ENCODE measurements around the gene S1PR1.

The S1PR1 gene

DNA sequence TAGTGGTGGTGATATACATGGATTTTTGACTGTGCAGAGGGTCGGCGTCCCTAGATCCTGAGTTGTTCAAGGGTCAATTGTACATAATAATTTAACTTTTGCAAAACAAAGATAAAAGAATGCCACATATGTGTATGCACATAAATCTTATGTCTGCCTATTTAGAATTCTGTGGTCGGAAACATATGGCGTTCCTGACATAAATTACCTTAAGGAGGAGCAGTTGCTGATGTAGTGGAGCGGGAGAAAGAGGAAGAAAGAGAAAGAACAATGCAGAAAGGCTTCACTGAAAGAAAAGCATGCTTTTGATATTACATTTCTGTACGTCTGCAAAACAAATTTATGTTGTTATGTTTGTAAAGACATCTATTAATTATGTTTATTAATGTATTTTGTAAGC lies 40.0 kb downstream of the S1PR1 start:
- TF ChIP-seq, protein P1, sequence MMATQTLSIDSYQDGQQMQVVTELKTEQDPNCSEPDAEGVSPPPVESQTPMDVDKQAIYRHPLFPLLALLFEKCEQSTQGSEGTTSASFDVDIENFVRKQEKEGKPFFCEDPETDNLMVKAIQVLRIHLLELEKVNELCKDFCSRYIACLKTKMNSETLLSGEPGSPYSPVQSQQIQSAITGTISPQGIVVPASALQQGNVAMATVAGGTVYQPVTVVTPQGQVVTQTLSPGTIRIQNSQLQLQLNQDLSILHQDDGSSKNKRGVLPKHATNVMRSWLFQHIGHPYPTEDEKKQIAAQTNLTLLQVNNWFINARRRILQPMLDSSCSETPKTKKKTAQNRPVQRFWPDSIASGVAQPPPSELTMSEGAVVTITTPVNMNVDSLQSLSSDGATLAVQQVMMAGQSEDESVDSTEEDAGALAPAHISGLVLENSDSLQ (IDR thresholded peaks at IDR 0.05): no peak; the same call in 1 of the 2 replicates
- no peak for TF ChIP-seq ELF4 (IDR thresholded peaks at IDR 0.05)
- TF ChIP-seq FOXA1 (IDR thresholded peaks at IDR 0.05): no peak
- no peak for TF ChIP-seq TARDBP (IDR thresholded peaks at IDR 0.05)
- no peak for TF ChIP-seq SUZ12 (IDR thresholded peaks at IDR 0.05)
- TF ChIP-seq FOXM1 (IDR thresholded peaks at IDR 0.05; ENCODE audit: borderline replicate concordance): no peak

DNA sequence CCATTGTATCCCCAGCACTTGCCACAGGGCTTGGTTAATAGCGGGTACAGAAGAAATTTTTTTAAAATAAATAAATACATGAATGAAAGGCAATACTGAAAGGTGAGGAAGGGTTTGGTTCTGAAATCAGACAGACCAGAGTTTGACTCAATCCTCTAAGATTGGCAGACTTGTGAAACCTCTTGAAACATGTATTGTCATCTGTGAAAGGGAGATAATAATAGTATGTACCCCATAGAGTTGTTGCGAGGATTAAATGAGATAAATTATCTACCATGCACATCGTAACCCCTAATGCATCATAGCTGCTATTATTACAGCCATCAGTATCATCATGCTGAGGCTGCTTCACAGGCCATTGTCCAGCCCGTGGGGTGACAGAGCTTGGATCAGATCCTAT lies 41.4 kb downstream of the S1PR1 start:
- ChIA-PET CTCF (no interaction called here), POLR2A (interaction anchor here (0.6 kb wide), 1 partner anchor 383 kb away, joined by 3 read pairs; the partner anchor contains the start of gene SLC30A7)
- no peak for TF ChIP-seq SUZ12 (IDR thresholded peaks at IDR 0.05)
- DNase-seq (ENCODE audit: extremely low spot score): no peak

More for the DNA sequence above, 40.0 kb downstream of the S1PR1 start:
- ChIA-PET CTCF (no interaction called here), POLR2A (no interaction called here)
- DNase-seq (ENCODE audit: extremely low spot score): no peak

DNA sequence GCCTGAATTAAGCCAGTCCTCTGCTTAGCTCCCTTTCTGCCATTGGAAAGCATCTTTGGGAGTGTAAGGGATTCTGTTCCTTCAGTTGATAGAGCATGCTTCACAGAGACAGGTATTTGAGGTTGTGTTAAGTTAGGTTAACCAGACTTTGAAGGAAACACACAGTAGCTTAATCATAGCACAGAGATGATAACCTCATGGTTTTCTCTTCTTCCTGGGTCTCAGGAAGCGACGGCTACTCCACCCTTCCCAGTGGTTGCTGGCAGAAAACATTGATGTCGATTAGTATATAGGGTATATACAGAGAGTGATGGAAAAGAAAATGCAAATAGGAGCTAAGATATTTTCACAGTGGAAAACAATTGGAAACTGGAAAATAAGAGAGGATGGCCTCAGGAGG lies 42.0 kb downstream of the S1PR1 start:
- POLR2A ChIA-PET: interaction anchor here (0.6 kb wide), 1 partner anchor 383 kb away, joined by 3 read pairs; the partner anchor contains the start of gene SLC30A7
- DNase-seq (ENCODE audit: extremely low spot score): no peak
- TF ChIP-seq SP1 (IDR thresholded peaks at IDR 0.05): no peak
- TF ChIP-seq SUZ12 (IDR thresholded peaks at IDR 0.05): no peak
- no peak for TF ChIP-seq FOXA1 (IDR thresholded peaks at IDR 0.05)
- no peak for TF ChIP-seq ZNF384 (IDR thresholded peaks at IDR 0.05)
- no peak for TF ChIP-seq ELF4 (IDR thresholded peaks at IDR 0.05)
- no peak for TF ChIP-seq L3MBTL2 (conservative IDR thresholded peaks at IDR 0.05)
- TF ChIP-seq CTBP1 (IDR thresholded peaks at IDR 0.05; ENCODE audit: borderline replicate concordance): no peak
- TF ChIP-seq NFRKB (IDR thresholded peaks at IDR 0.05): no peak
- no peak for TF ChIP-seq BHLHE40 (IDR thresholded peaks at IDR 0.05; ENCODE audit: borderline replicate concordance)
- TF ChIP-seq, protein P1 (IDR thresholded peaks at IDR 0.05): no peak
- TF ChIP-seq LEF1 (IDR thresholded peaks at IDR 0.05; ENCODE audit: borderline replicate concordance): no peak
- CTCF ChIA-PET: interaction anchor here (1.3 kb wide), 1 partner anchor 10 kb away, joined by 6 read pairs; no protein-coding TSS in a partner anchor

DNA sequence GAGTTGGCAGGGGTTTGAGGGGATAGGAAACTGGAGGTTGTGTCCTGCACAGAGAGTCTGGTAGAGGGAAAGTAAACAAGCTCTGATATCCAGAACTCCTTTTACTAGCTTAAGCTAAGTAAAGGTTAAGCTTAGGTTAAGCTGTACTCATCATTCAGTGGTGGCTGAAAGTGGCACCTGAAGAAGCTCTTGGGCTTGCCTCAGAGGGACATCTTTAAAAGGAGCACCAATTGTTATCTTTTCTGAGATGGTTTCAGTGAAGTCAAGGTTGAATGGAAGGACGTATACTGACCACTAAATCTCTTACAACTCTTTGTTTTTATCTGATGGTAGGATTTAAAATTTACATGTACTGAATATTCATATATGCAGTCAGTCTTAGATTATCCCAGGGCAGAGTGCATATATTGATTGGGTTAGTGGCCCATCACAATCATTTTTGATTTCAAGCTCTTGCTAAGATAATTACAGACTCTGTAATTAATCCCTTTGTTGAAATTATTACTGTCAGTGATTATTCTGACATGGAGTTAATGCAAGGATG lies 43.3 kb downstream of the S1PR1 start:
- POLR2A ChIA-PET: interaction anchor here (1.3 kb wide), 1 partner anchor 43 kb away, joined by 3 read pairs; the partner anchor contains the start of gene S1PR1
- CTCF ChIA-PET: interaction anchor here (0.7 to 1.3 kb wide), 3 partner anchors 8 to 42 kb away, joined by 3 to 4 read pairs (median 3); no protein-coding TSS in a partner anchor
- no peak for DNase-seq (ENCODE audit: extremely low spot score)
- TF ChIP-seq FOXK2 (IDR thresholded peaks at IDR 0.05) (no peak), SUZ12 (IDR thresholded peaks at IDR 0.05) (no peak), LEF1 (IDR thresholded peaks at IDR 0.05; ENCODE audit: borderline replicate concordance) (no peak), FOXA1 (IDR thresholded peaks at IDR 0.05) (no peak), BHLHE40 (IDR thresholded peaks at IDR 0.05; ENCODE audit: borderline replicate concordance) (no peak), FOXM1 (IDR thresholded peaks at IDR 0.05; ENCODE audit: borderline replicate concordance) (no peak), TARDBP (IDR thresholded peaks at IDR 0.05) (no peak)

DNA sequence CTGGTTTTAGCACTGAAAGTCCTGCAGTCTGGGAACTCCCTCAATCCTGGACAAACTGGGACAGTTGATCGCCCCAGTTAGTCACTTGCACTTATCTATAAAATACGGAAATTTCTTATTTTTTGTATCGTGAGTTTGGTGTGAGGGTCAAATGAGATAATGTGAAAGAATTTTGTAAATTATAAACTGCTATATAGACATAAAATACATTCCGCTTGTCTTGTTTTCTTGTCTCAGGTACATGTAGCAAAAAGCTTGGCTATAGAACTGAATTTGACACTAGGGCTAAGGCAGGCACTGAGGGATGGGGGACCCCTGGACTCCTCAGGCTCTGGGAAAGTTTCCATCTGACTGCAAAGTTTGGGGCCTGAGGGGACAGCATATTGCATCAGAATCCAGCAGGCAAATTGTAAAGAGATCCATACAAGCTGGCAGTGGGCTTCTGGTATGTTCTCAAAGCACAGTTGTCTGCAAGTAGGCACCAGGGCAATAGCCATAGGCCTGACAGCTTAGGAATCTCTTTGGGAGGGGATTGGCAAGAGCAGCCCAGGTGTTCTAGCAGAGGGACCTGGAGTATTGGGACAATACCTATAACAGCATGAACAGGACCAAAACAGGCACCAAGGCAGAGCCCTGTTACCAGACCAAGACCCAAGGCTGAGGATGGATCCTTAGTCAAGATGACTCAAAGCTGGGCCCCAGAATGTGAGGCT lies 44.3 kb downstream of the S1PR1 start:
- ChIA-PET POLR2A (interaction anchor here (1.3 kb wide), 1 partner anchor 44 kb away, joined by 3 read pairs; the partner anchor contains the start of gene S1PR1), CTCF (interaction anchor here (0.6 to 1.5 kb wide), 5 partner anchors 7 to 43 kb away, joined by 3 to 4 read pairs (median 3); no protein-coding TSS in a partner anchor)
- no peak for DNase-seq (ENCODE audit: extremely low spot score)
- TF ChIP-seq L3MBTL2 (conservative IDR thresholded peaks at IDR 0.05) (no peak), FOXA1 (IDR thresholded peaks at IDR 0.05) (no peak), FOXM1 (IDR thresholded peaks at IDR 0.05; ENCODE audit: borderline replicate concordance) (no peak), FOXK2 (IDR thresholded peaks at IDR 0.05) (no peak), TARDBP (IDR thresholded peaks at IDR 0.05) (no peak), CTBP1 (IDR thresholded peaks at IDR 0.05; ENCODE audit: borderline replicate concordance) (no peak)

DNA sequence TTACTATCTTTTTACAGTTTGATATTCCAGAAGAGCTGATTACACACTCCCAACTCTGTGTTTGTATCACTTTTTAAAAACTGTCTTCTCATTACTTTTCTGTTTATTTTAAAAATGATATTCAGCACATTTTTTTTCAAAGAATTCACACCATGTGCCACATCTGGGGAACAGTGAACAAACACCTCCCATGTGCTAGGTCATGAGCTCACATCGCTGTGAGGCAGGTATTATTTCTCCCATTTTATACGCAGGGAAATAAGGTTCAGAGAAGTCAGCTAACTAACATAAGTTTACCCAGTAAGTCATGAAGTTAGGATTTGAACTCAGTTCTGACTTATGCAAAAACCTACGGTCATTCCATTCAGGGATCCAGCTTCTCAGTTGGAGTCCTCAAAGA lies 44.9 kb downstream of the S1PR1 start:
- CTCF ChIA-PET: interaction anchor here (0.6 to 1.5 kb wide), 4 partner anchors 10 to 43 kb away, joined by 3 to 4 read pairs (median 3); no protein-coding TSS in a partner anchor
- POLR2A ChIA-PET: interaction anchor here (1.0 kb wide), 1 partner anchor 29 kb away, joined by 3 read pairs; no protein-coding TSS in a partner anchor
- no peak for TF ChIP-seq BHLHE40 (IDR thresholded peaks at IDR 0.05; ENCODE audit: borderline replicate concordance)
- no peak for TF ChIP-seq CTBP1 (IDR thresholded peaks at IDR 0.05; ENCODE audit: borderline replicate concordance)
- TF ChIP-seq FOXA1 (IDR thresholded peaks at IDR 0.05): no peak
- no peak; the same call in 1 of the 2 replicates for TF ChIP-seq L3MBTL2 (conservative IDR thresholded peaks at IDR 0.05)
- no peak for TF ChIP-seq FOXK2 (IDR thresholded peaks at IDR 0.05)
- TF ChIP-seq HDGF (IDR thresholded peaks at IDR 0.05; ENCODE audit: borderline replicate concordance): no peak
- no peak for TF ChIP-seq NFRKB (IDR thresholded peaks at IDR 0.05)
- TF ChIP-seq, protein P1 (IDR thresholded peaks at IDR 0.05): no peak
- TF ChIP-seq ARNT (IDR thresholded peaks at IDR 0.05): no peak
- no peak for TF ChIP-seq ZNF384 (IDR thresholded peaks at IDR 0.05)
- TF ChIP-seq FOXM1 (IDR thresholded peaks at IDR 0.05; ENCODE audit: borderline replicate concordance): no peak
- TF ChIP-seq SP1 (IDR thresholded peaks at IDR 0.05): no peak
- TF ChIP-seq SUZ12 (IDR thresholded peaks at IDR 0.05): no peak
- TF ChIP-seq ELF4 (IDR thresholded peaks at IDR 0.05): no peak
- TF ChIP-seq LEF1 (IDR thresholded peaks at IDR 0.05; ENCODE audit: borderline replicate concordance): no peak
- TF ChIP-seq TARDBP (IDR thresholded peaks at IDR 0.05): no peak
- DNase-seq (ENCODE audit: extremely low spot score): no peak

All from HEK293T (cell line).